Measurements from ENCODE around the gene SF3A1.

GRCh38 chr22:30286331-30286730 is 70.4 kb downstream of the SF3A1 start:
- TF ChIP-seq CTCF (IDR thresholded peaks at IDR 0.05; ENCODE audit: extremely low read depth in 1 of 2, insufficient read depth in 1 of 2, low read depth in 1 of 2, low read length in 2 of 2) (no peak), JUN (IDR thresholded peaks at IDR 0.05; ENCODE audit: borderline replicate concordance, insufficient read depth, insufficient read length, low read depth) (no peak), POLR2AphosphoS5 (IDR thresholded peaks at IDR 0.05; ENCODE audit: insufficient read depth, low read depth, low read length) (no peak), GATA2 (IDR thresholded peaks at IDR 0.05; ENCODE audit: insufficient read depth, insufficient read length, low read depth, low read length) (no peak), POLR2A (IDR thresholded peaks at IDR 0.05; ENCODE audit: low read depth, low read length) (no peak), MAX (IDR thresholded peaks at IDR 0.05; ENCODE audit: insufficient read depth, insufficient read length) (no peak)
